Neural cell (in vitro differentiated cells): ENCODE measurements around the gene PCBD1.

Source experiments
- EP300 ChIP-seq: fragments of 450-650 bp; conservative IDR thresholded peaks from 2 replicates; pipeline ENCODE4 v1.6.1; 2014; ENCODE audit warnings: antibody characterized with exemption, mild to moderate bottlenecking, moderate library complexity; ENCODE audit not compliant: poor library complexity, severe bottlenecking
- EZH2 ChIP-seq: fragments of 200-600, 300-800 bp; shearing (Covaris generic), sonication (generic); IDR thresholded peaks from 2 replicates; pipeline ENCODE4 v1.6.1; 2014; ENCODE audit warnings: antibody characterized with exemption, low read length, borderline replicate concordance, mild to moderate bottlenecking; ENCODE audit not compliant: insufficient read depth, poor library complexity, severe bottlenecking
- RAD21 ChIP-seq: fragments of 450-650 bp; conservative IDR thresholded peaks from 2 replicates; pipeline ENCODE4 v1.6.1; 2014; ENCODE audit warnings: antibody characterized with exemption, mild to moderate bottlenecking, moderate library complexity
- SMC3 ChIP-seq: fragments of 450-650 bp; conservative IDR thresholded peaks from 2 replicates; pipeline ENCODE4 v1.6.1; 2014; ENCODE audit warnings: antibody characterized with exemption, mild to moderate bottlenecking, moderate library complexity; ENCODE audit not compliant: poor library complexity
- TF ChIP-seq, protein P1 (sequence below): fragments of 450-650 bp; IDR thresholded peaks from 2 replicates; pipeline ENCODE4 v1.5.1; 2014; ENCODE audit warnings: antibody characterized with exemption, mild to moderate bottlenecking, moderate library complexity; ENCODE audit not compliant: poor library complexity, severe bottlenecking
- TF ChIP-seq, protein P2 (sequence below): IDR thresholded peaks from 2 replicates; pipeline ENCODE4 v1.6.1; 2012; ENCODE audit warnings: borderline replicate concordance

DNA sequence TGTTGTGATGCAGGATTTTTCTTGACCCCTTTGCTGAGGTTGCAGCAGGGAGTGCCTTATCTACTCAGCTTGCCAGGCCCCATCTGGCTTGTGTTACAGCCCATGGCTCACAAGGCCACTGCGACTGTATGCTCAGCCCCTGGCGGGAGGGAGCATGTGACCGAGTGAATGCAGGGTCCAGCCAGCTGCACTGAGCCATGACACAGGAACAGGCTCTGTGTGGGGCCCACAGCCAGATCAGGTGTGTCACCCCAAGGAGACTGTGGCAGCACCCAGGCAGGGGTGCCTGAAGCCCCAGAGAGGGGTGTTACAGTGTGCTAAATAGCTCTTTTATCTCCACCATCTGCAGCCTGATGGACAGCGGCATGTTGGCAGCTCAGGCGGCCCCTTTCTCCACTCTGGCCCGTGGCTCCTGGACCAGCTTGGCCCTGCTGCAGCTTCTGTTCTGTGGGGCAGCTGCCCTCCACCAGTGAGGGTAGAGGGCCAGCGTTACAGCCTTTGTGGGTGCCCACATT is 2.6 kb upstream of the PCBD1 start:
- TF ChIP-seq, protein P1, sequence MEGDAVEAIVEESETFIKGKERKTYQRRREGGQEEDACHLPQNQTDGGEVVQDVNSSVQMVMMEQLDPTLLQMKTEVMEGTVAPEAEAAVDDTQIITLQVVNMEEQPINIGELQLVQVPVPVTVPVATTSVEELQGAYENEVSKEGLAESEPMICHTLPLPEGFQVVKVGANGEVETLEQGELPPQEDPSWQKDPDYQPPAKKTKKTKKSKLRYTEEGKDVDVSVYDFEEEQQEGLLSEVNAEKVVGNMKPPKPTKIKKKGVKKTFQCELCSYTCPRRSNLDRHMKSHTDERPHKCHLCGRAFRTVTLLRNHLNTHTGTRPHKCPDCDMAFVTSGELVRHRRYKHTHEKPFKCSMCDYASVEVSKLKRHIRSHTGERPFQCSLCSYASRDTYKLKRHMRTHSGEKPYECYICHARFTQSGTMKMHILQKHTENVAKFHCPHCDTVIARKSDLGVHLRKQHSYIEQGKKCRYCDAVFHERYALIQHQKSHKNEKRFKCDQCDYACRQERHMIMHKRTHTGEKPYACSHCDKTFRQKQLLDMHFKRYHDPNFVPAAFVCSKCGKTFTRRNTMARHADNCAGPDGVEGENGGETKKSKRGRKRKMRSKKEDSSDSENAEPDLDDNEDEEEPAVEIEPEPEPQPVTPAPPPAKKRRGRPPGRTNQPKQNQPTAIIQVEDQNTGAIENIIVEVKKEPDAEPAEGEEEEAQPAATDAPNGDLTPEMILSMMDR: no peak
- TF ChIP-seq EZH2: no peak
- no peak for TF ChIP-seq RAD21
- TF ChIP-seq SMC3: no peak
- TF ChIP-seq EP300: no peak
- TF ChIP-seq, protein P2, sequence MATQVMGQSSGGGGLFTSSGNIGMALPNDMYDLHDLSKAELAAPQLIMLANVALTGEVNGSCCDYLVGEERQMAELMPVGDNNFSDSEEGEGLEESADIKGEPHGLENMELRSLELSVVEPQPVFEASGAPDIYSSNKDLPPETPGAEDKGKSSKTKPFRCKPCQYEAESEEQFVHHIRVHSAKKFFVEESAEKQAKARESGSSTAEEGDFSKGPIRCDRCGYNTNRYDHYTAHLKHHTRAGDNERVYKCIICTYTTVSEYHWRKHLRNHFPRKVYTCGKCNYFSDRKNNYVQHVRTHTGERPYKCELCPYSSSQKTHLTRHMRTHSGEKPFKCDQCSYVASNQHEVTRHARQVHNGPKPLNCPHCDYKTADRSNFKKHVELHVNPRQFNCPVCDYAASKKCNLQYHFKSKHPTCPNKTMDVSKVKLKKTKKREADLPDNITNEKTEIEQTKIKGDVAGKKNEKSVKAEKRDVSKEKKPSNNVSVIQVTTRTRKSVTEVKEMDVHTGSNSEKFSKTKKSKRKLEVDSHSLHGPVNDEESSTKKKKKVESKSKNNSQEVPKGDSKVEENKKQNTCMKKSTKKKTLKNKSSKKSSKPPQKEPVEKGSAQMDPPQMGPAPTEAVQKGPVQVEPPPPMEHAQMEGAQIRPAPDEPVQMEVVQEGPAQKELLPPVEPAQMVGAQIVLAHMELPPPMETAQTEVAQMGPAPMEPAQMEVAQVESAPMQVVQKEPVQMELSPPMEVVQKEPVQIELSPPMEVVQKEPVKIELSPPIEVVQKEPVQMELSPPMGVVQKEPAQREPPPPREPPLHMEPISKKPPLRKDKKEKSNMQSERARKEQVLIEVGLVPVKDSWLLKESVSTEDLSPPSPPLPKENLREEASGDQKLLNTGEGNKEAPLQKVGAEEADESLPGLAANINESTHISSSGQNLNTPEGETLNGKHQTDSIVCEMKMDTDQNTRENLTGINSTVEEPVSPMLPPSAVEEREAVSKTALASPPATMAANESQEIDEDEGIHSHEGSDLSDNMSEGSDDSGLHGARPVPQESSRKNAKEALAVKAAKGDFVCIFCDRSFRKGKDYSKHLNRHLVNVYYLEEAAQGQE: no peak
